Activated B cell treated with CpG ODN at 0.5 μM for 24 hours (primary cell): ENCODE data around the gene ADCY2. TPM values are rescaled to one million over a fixed set of nuclear protein-coding genes. Genes with fewer than 3 reads are reported as not detected.

Source experiments
- ATAC-seq: fragments of 200-7000 bp; cut with Tn5 transposase; one replicate; pipeline ENCODE4 v1.10.0; 2021; ENCODE audit warnings: low read depth, mild to moderate bottlenecking, moderate library complexity
- CTCF ChIA-PET: fragments of 350-600 bp; sonication (Branson Sonifier 250); formaldehyde crosslinking; loops from one replicate; lab custom pipeline; 2021; ENCODE audit warnings: antibody characterized with exemption; lab: Charles Lee
- POLR2A ChIA-PET: fragments of 350-600 bp; sonication (Branson Sonifier 250); formaldehyde crosslinking; loops from one replicate; lab custom pipeline; 2021; ENCODE audit warnings: antibody characterized with exemption; lab: Charles Lee
- DNase-seq: peaks from one replicate; pipeline ENCODE4 v3.0.0; 2022
- H3K27ac Mint-ChIP-seq: one replicate; pipeline ENCODE4 v1.8.0; 2020; ENCODE audit warnings: mixed read lengths
- H3K27me3 Mint-ChIP-seq: one replicate; pipeline ENCODE4 v1.8.0; 2021; ENCODE audit warnings: mixed read lengths
- H3K36me3 Mint-ChIP-seq: one replicate; pipeline ENCODE4 v1.8.0; 2021; ENCODE audit warnings: low read depth, mixed read lengths
- H3K4me1 Mint-ChIP-seq: one replicate; pipeline ENCODE4 v1.8.0; 2021; ENCODE audit warnings: mixed read lengths
- H3K4me3 Mint-ChIP-seq: one replicate; pipeline ENCODE4 v1.8.0; 2020; ENCODE audit warnings: mild to moderate bottlenecking, mixed read lengths
- H3K9me3 Mint-ChIP-seq: one replicate; pipeline ENCODE4 v1.8.0; 2020; ENCODE audit warnings: mixed read lengths
- CTCF ChIP-seq: fragments of 200-600 bp; IDR thresholded peaks from one replicate; pipeline ENCODE4 v1.8.0; 2022; ENCODE audit warnings: antibody characterized with exemption, mild to moderate bottlenecking
- intact Hi-C: fragments of 100-400 bp; cut with micrococcal nuclease; formaldehyde crosslinking; loops from one replicate; pipeline ENCODE4 v1.15.1; 2024
- total RNA-seq: library from RNA; stranded (reverse); gene quantifications from 2 replicates; pipeline ENCODE4 v1.2.3, GENCODE V29; 2022

ADCY2 gene
- not detected in 2 replicates for total RNA-seq

- DNase-seq: no peak
- peaks cover 30% of the 10 kb centered on the region for H3K27me3 Mint-ChIP-seq
- POLR2A ChIA-PET: no interaction called here
- intact Hi-C loops: no loop called here
- H3K9me3 Mint-ChIP-seq: no peaks in the 10 kb centered on the region
- TF ChIP-seq CTCF: no peak
- H3K27ac Mint-ChIP-seq: no peak within 1 kb of the TSS
- no peak for ATAC-seq
- CTCF ChIA-PET: no interaction called here
- no peak within 1 kb of the TSS for H3K4me3 Mint-ChIP-seq
- H3K4me1 Mint-ChIP-seq: no peaks in the 10 kb centered on the region
- H3K36me3 Mint-ChIP-seq: no peaks in the 10 kb centered on the region
Measured at GRCh38 chr5:7395947-7396712, at the start of gene ADCY2. Gene ADCY2, plus strand, starts transcription at chr5:7396138. Its CDS starts 159 bp downstream, at chr5:7396297.

GRCh38 chr5:7347377-7347776, 48.6 kb upstream of the ADCY2 start:
- intact Hi-C loops: no loop called here
- H3K4me3 Mint-ChIP-seq: no peak overlapping the region
- H3K9me3 Mint-ChIP-seq: peaks cover 4% of the 10 kb centered on the region
- H3K27ac Mint-ChIP-seq: no peak overlapping the region
- CTCF ChIA-PET: no interaction called here
- DNase-seq (no peak), ATAC-seq (no peak)
- no peaks in the 10 kb centered on the region for H3K4me1 Mint-ChIP-seq
- H3K27me3 Mint-ChIP-seq: no peaks in the 10 kb centered on the region
- TF ChIP-seq CTCF: no peak
- no peaks in the 10 kb centered on the region for H3K36me3 Mint-ChIP-seq
- POLR2A ChIA-PET: no interaction called here

- Mint-ChIP-seq H3K9me3 (peaks cover 3% of the 10 kb centered on the region), H3K36me3 (no peaks in the 10 kb centered on the region), H3K27ac (no peak overlapping the region), H3K4me3 (no peak overlapping the region), H3K27me3 (no peaks in the 10 kb centered on the region), H3K4me1 (no peaks in the 10 kb centered on the region)
- intact Hi-C loops: no loop called here
- DNase-seq (no peak), ATAC-seq (no peak)
- TF ChIP-seq CTCF: no peak
- ChIA-PET POLR2A (no interaction called here), CTCF (no interaction called here)
Measured at GRCh38 chr5:7348168-7348854, 47.6 kb upstream of the ADCY2 start.

GRCh38 chr5:7361593-7361992, 34.3 kb upstream of the ADCY2 start:
- Mint-ChIP-seq H3K27me3 (no peaks in the 10 kb centered on the region), H3K36me3 (no peaks in the 10 kb centered on the region), H3K9me3 (no peaks in the 10 kb centered on the region), H3K4me3 (no peak overlapping the region), H3K27ac (no peak overlapping the region), H3K4me1 (no peaks in the 10 kb centered on the region)
- POLR2A ChIA-PET: no interaction called here
- ATAC-seq: no peak
- TF ChIP-seq CTCF: no peak
- CTCF ChIA-PET: no interaction called here
- no peak for DNase-seq
- intact Hi-C loops: no loop called here

- TF ChIP-seq CTCF: no peak
- Mint-ChIP-seq H3K27ac (no peak overlapping the region), H3K36me3 (no peaks in the 10 kb centered on the region), H3K27me3 (no peaks in the 10 kb centered on the region), H3K9me3 (no peaks in the 10 kb centered on the region), H3K4me1 (no peaks in the 10 kb centered on the region), H3K4me3 (no peak overlapping the region)
- ChIA-PET CTCF (no interaction called here), POLR2A (no interaction called here)
- ATAC-seq (no peak), DNase-seq (no peak)
- intact Hi-C loops: no loop called here
Measured at GRCh38 chr5:7363067-7363677, 32.8 kb upstream of the ADCY2 start.
